Activated naive CD4-positive, alpha-beta T cell treated with anti-CD3 and anti-CD28 coated beads, Interleukin-2, amount 10 ng/mL, durations not matched to agents 7 days and 5 days (primary cell): ENCODE measurements around the gene FAM117A.
A peak's percentile ranks its signal among the peaks of the same experiment; 100 is the strongest.
"Not testable (repeated sequence)": the region's sequence is repeated elsewhere in the genome, so short reads cannot be mapped to it uniquely, and the experiment has no call there.

ENCODE experiments used
- CTCF ChIA-PET: fragments of 350-600 bp; sonication (Branson Sonifier 250); formaldehyde crosslinking; loops from one replicate; lab custom pipeline; 2021; ENCODE audit warnings: antibody characterized with exemption; lab: Charles Lee
- DNase-seq: peaks from one replicate; pipeline ENCODE4 v3.0.0-alpha.2; 2020
- H3K27ac Mint-ChIP-seq: one replicate; pipeline ENCODE4 v1.8.0; 2021; ENCODE audit warnings: mild to moderate bottlenecking, moderate library complexity, mixed read lengths
- H3K27me3 Mint-ChIP-seq: one replicate; pipeline ENCODE4 v1.8.0; 2021; ENCODE audit warnings: mild to moderate bottlenecking, mixed read lengths
- H3K36me3 Mint-ChIP-seq: one replicate; pipeline ENCODE4 v1.8.0; 2021; ENCODE audit warnings: mixed read lengths
- H3K4me1 Mint-ChIP-seq: one replicate; pipeline ENCODE4 v1.8.0; 2021; ENCODE audit warnings: mixed read lengths
- H3K4me3 Mint-ChIP-seq: one replicate; pipeline ENCODE4 v1.8.0; 2021; ENCODE audit warnings: mild to moderate bottlenecking, moderate library complexity, mixed read lengths
- H3K9me3 Mint-ChIP-seq: one replicate; pipeline ENCODE4 v1.8.0; 2021; ENCODE audit warnings: mixed read lengths

Gene FAM117A

GRCh38 chr17:49779156-49779738 is 15.3 kb upstream of the FAM117A start:
- CTCF ChIA-PET, result interaction anchor here (0.7 to 2.0 kb wide), 15 partner anchors 8 to 210 kb away, joined by 3 to 13 read pairs (median 4); partner anchors contain the start of genes FAM117A and SLC35B1
- no peaks in the 10 kb centered on the region for H3K36me3 Mint-ChIP-seq
- H3K27ac Mint-ChIP-seq, result no peak overlapping the region
- H3K9me3 Mint-ChIP-seq, result no peaks in the 10 kb centered on the region
- no peak for DNase-seq
- no peak overlapping the region for H3K4me3 Mint-ChIP-seq
- no peaks in the 10 kb centered on the region for H3K4me1 Mint-ChIP-seq
- H3K27me3 Mint-ChIP-seq, result peaks cover 12% of the 10 kb centered on the region

DNA sequence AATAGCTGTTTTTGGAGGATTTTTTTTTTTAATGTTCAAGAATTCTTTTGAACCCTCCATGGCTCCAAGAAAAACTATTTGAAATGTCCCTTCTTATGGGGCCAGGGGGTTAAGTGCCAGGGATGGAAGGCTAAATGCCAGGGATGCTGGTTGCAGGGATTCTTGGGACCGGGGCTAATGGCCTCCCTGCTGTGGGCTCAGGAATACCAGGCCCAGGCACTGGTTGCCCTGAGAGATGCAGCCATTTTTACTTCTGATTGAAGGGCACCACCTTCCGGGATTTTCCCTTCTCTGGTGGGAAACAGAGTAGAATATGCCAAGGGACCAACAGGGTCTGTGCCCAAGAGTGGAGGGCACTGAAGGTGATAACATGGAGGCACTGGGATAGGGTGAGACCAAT is 13.6 kb upstream of the FAM117A start:
- no peak overlapping the region for H3K4me3 Mint-ChIP-seq
- H3K27ac Mint-ChIP-seq, result no peak overlapping the region
- no peaks in the 10 kb centered on the region for H3K4me1 Mint-ChIP-seq
- no peaks in the 10 kb centered on the region for H3K9me3 Mint-ChIP-seq
- CTCF ChIA-PET, result interaction anchor here (0.7 to 3.0 kb wide), 4 partner anchors 11 to 201 kb away, joined by 3 to 9 read pairs (median 6); partner anchors contain the start of gene SLC35B1
- H3K36me3 Mint-ChIP-seq, result no peaks in the 10 kb centered on the region
- H3K27me3 Mint-ChIP-seq, result peaks cover 12% of the 10 kb centered on the region
- DNase-seq, result no peak

- H3K9me3 Mint-ChIP-seq, result no peaks in the 10 kb centered on the region
- H3K27ac Mint-ChIP-seq, result no peak overlapping the region
- no peaks in the 10 kb centered on the region for H3K4me1 Mint-ChIP-seq
- H3K36me3 Mint-ChIP-seq, result no peaks in the 10 kb centered on the region
- H3K27me3 Mint-ChIP-seq, result peaks cover 12% of the 10 kb centered on the region
- CTCF ChIA-PET, result interaction anchor here (0.7 to 3.0 kb wide), 4 partner anchors 11 to 97 kb away, joined by 3 to 9 read pairs (median 6); partner anchors contain the start of gene SLC35B1
- no peak for DNase-seq
- H3K4me3 Mint-ChIP-seq, result no peak overlapping the region
These were observed 12.8 kb upstream of the FAM117A start for GRCh38 chr17:49776551-49777300.

DNA sequence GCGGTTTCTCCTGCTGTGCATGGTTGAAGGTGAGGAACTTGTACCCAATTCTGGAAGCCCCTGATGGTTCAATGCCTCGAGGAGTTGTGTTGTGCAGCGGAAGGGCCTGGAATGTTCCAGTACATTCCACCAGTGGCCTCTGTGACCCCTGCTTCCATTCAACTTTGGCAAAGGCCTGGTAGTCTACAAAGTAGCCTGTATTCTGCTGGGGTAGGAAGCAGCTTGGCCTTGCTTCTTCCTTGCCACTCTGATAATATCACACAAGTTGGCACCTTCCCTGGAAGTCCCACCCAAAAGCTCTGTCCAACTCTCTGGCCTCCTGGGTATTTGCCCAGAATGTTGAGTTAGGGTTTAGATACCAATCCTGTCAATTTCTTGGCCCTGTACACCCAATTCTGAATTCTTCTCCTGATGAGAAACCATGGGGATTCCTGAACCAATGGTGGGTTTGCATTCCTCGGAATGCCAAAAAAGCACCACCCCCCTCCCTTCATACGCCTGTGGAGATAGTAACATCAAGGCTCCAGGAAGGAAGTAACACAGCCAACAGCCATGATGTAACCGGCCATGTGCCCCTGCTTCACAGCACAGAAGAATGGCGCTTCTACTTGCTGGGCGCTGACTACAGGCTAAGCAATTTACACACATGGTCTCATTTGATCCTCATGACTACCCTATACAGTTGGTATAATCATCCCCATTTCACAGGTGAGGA is 11.8 kb upstream of the FAM117A start:
- CTCF ChIA-PET, result interaction anchor here (0.6 to 3.0 kb wide), 3 partner anchors 10 to 228 kb away, joined by 3 to 8 read pairs (median 3); no protein-coding TSS in a partner anchor
- Mint-ChIP-seq H3K9me3 (no peaks in the 10 kb centered on the region), H3K36me3 (no peaks in the 10 kb centered on the region), H3K4me1 (no peaks in the 10 kb centered on the region), H3K27me3 (peaks cover 12% of the 10 kb centered on the region), H3K27ac (no peak overlapping the region), H3K4me3 (no peak overlapping the region)
- DNase-seq, result no peak

- H3K4me3 Mint-ChIP-seq, result no peak overlapping the region
- no peak overlapping the region for H3K27ac Mint-ChIP-seq
- peaks cover 19% of the 10 kb centered on the region for H3K4me1 Mint-ChIP-seq
- no peaks in the 10 kb centered on the region for H3K36me3 Mint-ChIP-seq
- CTCF ChIA-PET, result interaction anchor here (0.9 to 1.7 kb wide), 3 partner anchors 10 to 15 kb away, joined by 3 to 8 read pairs (median 6); no protein-coding TSS in a partner anchor
- H3K27me3 Mint-ChIP-seq, result peaks cover 30% of the 10 kb centered on the region
- DNase-seq, result no peak
- H3K9me3 Mint-ChIP-seq, result no peaks in the 10 kb centered on the region
These were observed 3.1 kb upstream of the FAM117A start for GRCh38 chr17:49766918-49767530.

- peaks cover 30% of the 10 kb centered on the region for H3K27me3 Mint-ChIP-seq
- peak overlapping the region; percentile 81 for H3K4me3 Mint-ChIP-seq
- H3K4me1 Mint-ChIP-seq, result peaks cover 43% of the 10 kb centered on the region
- DNase-seq, result no peak
- peaks cover 8% of the 10 kb centered on the region for H3K36me3 Mint-ChIP-seq
- CTCF ChIA-PET, result interaction anchor here (0.9 to 1.6 kb wide), 4 partner anchors 9 to 195 kb away, joined by 3 to 10 read pairs (median 4); partner anchors contain the start of gene SLC35B1
- no peaks in the 10 kb centered on the region for H3K9me3 Mint-ChIP-seq
- H3K27ac Mint-ChIP-seq, result no peak overlapping the region
These were observed 739 bp upstream of the FAM117A start for GRCh38 chr17:49764559-49765180.

DNA sequence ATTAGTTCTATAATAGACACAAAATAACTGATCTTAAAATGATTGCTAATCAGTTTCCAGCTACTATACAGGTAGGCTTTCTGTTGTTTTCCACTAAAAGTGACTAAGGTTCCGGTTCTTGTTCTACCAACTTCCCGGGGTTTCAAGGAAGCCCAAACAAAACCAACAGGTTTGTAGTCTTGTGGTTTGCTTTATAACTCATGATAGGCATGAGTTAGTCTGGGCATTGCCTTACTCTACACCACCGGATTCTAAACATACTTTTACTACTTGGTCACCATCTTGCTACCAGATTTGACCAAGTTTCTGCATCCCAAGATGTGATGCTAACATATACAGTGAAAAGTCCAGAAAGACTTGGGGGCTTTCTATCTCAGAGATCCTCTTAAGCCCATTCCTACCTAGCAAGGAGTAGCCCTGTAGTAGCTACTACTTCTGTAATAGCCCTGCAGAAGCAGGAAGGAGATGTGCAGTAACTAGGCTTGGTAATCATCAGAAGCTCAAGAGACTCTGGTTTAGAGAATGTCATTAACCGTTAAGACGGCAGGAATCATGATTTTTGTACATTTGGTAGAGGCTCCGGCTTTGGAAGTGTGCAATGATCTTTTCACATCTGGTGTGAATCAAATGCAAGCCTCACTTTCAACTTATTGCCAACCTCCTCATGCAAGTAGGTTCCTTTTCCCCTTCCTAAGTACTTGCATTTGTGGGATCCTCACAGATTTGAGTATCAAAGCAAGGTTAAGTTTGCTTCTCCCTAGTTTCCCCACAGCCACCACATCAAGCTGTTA is 1.6 kb downstream of the FAM117A start:
- no peak for DNase-seq
- peaks cover 18% of the 10 kb centered on the region for H3K36me3 Mint-ChIP-seq
- peak overlapping the region; percentile 90 for H3K4me3 Mint-ChIP-seq
- CTCF ChIA-PET, result interaction anchor here (0.7 to 1.9 kb wide), 6 partner anchors 10 to 192 kb away, joined by 3 to 6 read pairs (median 4); no protein-coding TSS in a partner anchor
- peaks cover 25% of the 10 kb centered on the region for H3K27me3 Mint-ChIP-seq
- H3K27ac Mint-ChIP-seq, result peak overlapping the region; percentile 86
- no peaks in the 10 kb centered on the region for H3K9me3 Mint-ChIP-seq
- H3K4me1 Mint-ChIP-seq, result peaks cover 62% of the 10 kb centered on the region

DNA sequence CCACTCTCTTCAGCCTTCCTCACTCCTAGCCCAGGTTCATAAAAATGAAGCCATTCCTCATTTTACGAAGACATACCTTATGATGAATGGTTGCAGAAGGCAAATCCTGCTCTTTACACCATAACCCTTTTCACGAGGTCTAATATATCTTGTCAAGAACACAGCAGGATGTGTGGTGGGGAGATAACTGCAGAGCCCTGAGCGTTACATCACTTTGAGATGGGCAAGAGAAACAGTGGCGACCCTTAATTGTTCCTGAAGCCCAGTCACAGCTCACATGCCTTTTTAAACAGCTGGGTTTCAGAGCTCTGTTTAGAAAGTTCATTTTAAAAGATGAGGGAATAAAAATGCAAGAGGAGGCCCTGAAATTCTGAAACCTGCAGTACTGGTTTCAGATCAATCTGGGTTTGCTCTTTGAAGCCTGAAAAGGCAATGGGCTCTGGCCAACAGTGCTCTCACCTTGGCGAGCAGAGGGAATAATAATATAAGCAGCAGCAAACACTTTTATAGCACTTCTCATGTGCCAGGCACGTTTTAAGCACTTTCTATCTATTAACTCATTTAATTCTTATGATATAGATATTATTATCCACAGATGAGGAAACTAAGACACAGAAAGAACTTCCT is 2.9 kb downstream of the FAM117A start:
- H3K4me1 Mint-ChIP-seq, result peaks cover 75% of the 10 kb centered on the region
- no peaks in the 10 kb centered on the region for H3K9me3 Mint-ChIP-seq
- CTCF ChIA-PET, result interaction anchor here (1.2 to 1.9 kb wide), 3 partner anchors 11 to 18 kb away, joined by 4 to 6 read pairs (median 6); no protein-coding TSS in a partner anchor
- peaks cover 13% of the 10 kb centered on the region for H3K27me3 Mint-ChIP-seq
- H3K36me3 Mint-ChIP-seq, result peaks cover 30% of the 10 kb centered on the region
- peak overlapping the region; percentile 6 for H3K27ac Mint-ChIP-seq
- no peak for DNase-seq
- H3K4me3 Mint-ChIP-seq, result peak overlapping the region; percentile 6

DNA sequence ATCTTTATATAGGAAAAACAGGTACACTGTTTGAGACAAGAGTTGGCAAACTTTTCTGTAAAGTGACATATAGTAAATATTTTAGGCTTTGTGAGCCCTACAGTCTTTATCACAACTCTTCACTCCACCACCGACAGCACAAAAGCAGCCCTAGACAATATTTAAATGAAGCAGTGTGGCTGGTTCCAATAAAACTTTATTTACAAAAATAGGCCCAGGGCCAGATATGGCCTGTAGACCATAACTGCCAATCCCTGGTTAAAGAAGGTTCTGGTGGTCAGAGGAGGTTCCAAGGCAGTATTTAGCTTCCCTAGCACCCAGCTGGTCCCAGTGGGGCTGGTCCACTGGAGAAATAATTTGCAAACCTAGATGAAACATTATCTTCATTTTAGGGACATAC is 3.6 kb downstream of the FAM117A start:
- no peaks in the 10 kb centered on the region for H3K9me3 Mint-ChIP-seq
- DNase-seq, result no peak
- H3K36me3 Mint-ChIP-seq, result peaks cover 35% of the 10 kb centered on the region
- H3K4me3 Mint-ChIP-seq, result peak overlapping the region; percentile 6
- CTCF ChIA-PET, result interaction anchor here (1.2 to 1.9 kb wide), 2 partner anchors 11 to 13 kb away, joined by 4 to 6 read pairs; no protein-coding TSS in a partner anchor
- peaks cover 5% of the 10 kb centered on the region for H3K27me3 Mint-ChIP-seq
- H3K4me1 Mint-ChIP-seq, result peaks cover 82% of the 10 kb centered on the region
- H3K27ac Mint-ChIP-seq, result peak overlapping the region; percentile 6

DNA sequence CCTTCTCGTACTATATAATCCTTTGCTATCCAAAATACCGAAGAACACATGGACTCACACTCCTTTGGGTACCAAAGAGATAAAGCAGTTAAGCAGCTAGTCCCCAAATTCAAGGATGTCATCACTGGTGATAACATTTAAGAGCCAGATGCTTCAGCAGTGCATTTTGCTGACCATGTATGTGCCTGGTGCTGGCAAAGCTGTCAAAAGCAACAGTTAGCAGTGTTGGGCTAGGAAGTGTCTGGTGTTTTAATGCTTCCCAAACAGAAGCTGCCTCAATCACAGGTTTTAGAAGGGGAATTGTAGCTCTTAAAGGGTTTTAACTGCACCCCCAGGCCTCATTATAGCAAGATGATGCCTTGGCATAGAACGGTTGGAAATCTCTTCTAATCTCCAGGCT is 4.7 kb downstream of the FAM117A start:
- H3K4me1 Mint-ChIP-seq, result peaks cover 80% of the 10 kb centered on the region
- no peak for DNase-seq
- H3K9me3 Mint-ChIP-seq, result no peaks in the 10 kb centered on the region
- peaks cover 38% of the 10 kb centered on the region for H3K36me3 Mint-ChIP-seq
- CTCF ChIA-PET, result interaction anchor here (1.0 kb wide), 1 partner anchor 20 kb away, joined by 4 read pairs; no protein-coding TSS in a partner anchor
- no peak overlapping the region for H3K27ac Mint-ChIP-seq
- H3K27me3 Mint-ChIP-seq, result peaks cover 2% of the 10 kb centered on the region
- H3K4me3 Mint-ChIP-seq, result no peak overlapping the region

- H3K27ac Mint-ChIP-seq, H3K9me3 Mint-ChIP-seq, DNase-seq, H3K4me3 Mint-ChIP-seq, H3K27me3 Mint-ChIP-seq: not testable (repeated sequence)
- Mint-ChIP-seq H3K36me3 (peaks cover 44% of the 10 kb centered on the region), H3K4me1 (peaks cover 84% of the 10 kb centered on the region)
- CTCF ChIA-PET, result interaction anchor here (1.0 kb wide), 1 partner anchor 19 kb away, joined by 4 read pairs; no protein-coding TSS in a partner anchor
These were observed 5.4 kb downstream of the FAM117A start for GRCh38 chr17:49758464-49759010.
